ENCODE data around the gene VAC14. TPM values are rescaled to one million over a fixed set of nuclear protein-coding genes. Genes with fewer than 3 reads are reported as not detected.

VAC14 gene
- total RNA-seq, 1 donor from 2014 or later: 75.1 TPM

DNA sequence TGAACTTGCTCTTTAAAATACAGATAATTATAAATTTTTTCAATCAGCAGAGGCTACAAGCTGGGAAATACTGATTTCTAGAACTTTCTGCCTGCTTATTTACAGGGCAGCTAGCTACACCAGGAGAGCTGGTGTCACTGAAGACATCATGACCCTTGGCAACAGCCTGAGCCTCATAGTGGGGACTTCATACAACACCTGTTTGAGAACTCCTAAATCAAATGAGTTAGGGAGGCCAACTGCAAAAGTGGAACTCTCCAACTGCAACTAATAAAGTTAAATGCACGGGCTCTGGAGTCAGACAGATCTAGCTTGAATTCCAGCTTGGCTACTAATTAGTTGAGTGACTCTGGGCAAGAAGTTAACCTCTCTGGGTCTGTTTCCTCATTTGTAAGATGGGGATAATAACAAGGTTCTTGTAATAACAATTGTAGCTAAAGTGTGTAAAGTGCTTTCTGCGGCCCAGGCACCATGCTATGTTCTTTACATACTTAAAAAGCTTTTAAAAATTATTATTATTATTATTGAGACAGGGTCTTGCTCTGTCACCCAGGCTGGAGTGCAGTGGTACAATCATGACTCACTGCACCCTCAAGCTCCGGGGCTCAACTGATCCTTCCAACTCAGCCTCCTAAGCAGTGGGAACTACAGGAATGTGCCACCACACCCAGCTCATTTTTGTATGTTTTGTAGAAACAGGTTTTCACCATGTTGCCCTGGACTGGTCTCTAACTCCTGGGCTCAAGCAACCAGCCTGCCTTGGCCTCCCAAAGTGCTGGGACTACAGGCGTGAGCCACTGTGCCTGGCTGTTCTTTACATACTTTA is 33.4 kb downstream of the VAC14 start:
- Histone ChIP-seq H3K9me3 (no peaks in the 10 kb centered on the region), H3K36me3 (peaks cover 5 to 17% of the 10 kb centered on the region in 2 donors), H3K4me1 (peaks cover 0 to 5% of the 10 kb centered on the region in 2 donors), H3K27me3 (no peaks in the 10 kb centered on the region), H3K27ac (no peak overlapping the region), H3K4me3 (no peak overlapping the region)
- no peak for DNase-seq (ENCODE audit: low spot score in 2 of 2)
- intact Hi-C loops (cut with DNase I): no loop called here
- TF ChIP-seq, protein P1, sequence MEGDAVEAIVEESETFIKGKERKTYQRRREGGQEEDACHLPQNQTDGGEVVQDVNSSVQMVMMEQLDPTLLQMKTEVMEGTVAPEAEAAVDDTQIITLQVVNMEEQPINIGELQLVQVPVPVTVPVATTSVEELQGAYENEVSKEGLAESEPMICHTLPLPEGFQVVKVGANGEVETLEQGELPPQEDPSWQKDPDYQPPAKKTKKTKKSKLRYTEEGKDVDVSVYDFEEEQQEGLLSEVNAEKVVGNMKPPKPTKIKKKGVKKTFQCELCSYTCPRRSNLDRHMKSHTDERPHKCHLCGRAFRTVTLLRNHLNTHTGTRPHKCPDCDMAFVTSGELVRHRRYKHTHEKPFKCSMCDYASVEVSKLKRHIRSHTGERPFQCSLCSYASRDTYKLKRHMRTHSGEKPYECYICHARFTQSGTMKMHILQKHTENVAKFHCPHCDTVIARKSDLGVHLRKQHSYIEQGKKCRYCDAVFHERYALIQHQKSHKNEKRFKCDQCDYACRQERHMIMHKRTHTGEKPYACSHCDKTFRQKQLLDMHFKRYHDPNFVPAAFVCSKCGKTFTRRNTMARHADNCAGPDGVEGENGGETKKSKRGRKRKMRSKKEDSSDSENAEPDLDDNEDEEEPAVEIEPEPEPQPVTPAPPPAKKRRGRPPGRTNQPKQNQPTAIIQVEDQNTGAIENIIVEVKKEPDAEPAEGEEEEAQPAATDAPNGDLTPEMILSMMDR (IDR thresholded peaks at IDR 0.05): no peak

DNA sequence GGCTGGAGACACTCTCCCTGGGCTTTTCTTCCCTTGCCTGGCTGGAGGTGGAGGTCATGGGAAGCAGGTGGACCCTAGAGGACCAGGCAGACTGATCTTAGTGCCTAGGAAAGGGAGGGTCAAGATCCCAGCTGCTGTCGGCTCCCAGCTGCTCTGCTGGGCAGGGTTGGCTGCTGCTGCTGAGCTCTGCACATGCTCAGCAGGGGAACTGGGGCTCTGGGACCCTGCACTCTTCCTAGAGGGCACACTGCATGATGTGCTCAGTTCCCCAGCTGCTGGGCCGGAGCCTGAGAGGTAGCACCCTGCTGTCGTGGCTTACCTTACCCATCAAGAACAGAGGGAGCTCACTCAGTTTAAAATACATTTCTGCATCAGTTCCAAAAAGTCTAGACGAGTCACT is 34.3 kb downstream of the VAC14 start:
- TF ChIP-seq, protein P1 (IDR thresholded peaks at IDR 0.05): no peak
- Histone ChIP-seq H3K27ac (no peak overlapping the region), H3K36me3 (peaks cover 13 to 19% of the 10 kb centered on the region in 2 donors), H3K27me3 (no peaks in the 10 kb centered on the region), H3K4me1 (peaks cover 0 to 5% of the 10 kb centered on the region in 2 donors), H3K9me3 (no peaks in the 10 kb centered on the region), H3K4me3 (no peak overlapping the region)
- intact Hi-C loops (cut with DNase I): no loop called here
- DNase-seq (ENCODE audit: low spot score in 2 of 2): no peak

DNA sequence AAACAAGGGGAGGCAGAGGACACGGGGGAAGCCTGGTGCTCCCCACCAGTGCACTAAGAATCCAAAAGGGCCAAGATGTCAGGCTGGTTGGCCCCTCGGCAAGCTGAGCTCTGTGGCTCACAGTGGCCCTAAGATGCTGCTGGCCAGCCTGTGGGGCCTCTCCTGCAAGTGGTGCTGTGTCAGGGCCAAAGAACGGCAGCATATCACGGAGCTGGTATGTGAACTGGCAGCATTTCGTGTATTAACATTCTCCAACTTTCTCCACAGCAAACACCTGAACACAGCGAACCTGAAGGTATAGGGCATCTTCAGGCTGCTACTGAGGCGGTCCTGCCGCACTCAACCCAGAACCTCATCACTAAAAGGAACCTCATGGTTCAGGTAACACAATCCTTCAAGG is 34.8 kb downstream of the VAC14 start:
- Histone ChIP-seq H3K27ac (no peak overlapping the region), H3K27me3 (no peaks in the 10 kb centered on the region), H3K36me3 (peaks cover 14 to 21% of the 10 kb centered on the region in 2 donors), H3K4me1 (peaks cover 0 to 5% of the 10 kb centered on the region in 2 donors), H3K9me3 (no peaks in the 10 kb centered on the region), H3K4me3 (no peak overlapping the region)
- no peak for DNase-seq (ENCODE audit: low spot score in 2 of 2)
- intact Hi-C loops (cut with DNase I): no loop called here
- TF ChIP-seq, protein P1 (IDR thresholded peaks at IDR 0.05): no peak

DNA sequence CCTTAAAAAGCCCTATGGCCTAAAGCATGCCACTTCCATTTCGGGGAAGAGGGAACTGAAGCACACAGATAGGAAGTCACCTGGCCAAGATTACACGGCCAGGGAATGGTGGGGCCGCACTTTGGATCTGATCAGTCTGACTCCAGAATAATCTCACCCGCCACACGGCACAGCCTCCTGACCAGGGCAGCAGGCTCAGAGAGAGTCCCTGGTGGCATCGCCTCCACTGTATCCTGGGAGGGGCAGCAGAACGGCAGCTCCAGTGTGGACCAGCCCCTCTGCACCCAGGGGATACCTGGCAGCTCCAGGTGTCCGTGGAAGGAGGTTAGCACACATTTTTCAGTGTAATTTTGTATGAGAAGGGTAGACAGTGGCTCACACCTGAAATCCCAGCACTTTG is 35.5 kb downstream of the VAC14 start:
- H3K36me3 ChIP-seq: peaks cover 16 to 26% of the 10 kb centered on the region in 2 donors
- TF ChIP-seq, protein P1 (IDR thresholded peaks at IDR 0.05): no peak
- H3K27me3 ChIP-seq: no peaks in the 10 kb centered on the region
- H3K27ac ChIP-seq: no peak overlapping the region
- DNase-seq (ENCODE audit: low spot score in 2 of 2): no peak
- no peaks in the 10 kb centered on the region for H3K9me3 ChIP-seq
- peaks cover 0 to 5% of the 10 kb centered on the region in 2 donors for H3K4me1 ChIP-seq
- H3K4me3 ChIP-seq: no peak overlapping the region
- intact Hi-C loops (cut with DNase I): no loop called here

DNA sequence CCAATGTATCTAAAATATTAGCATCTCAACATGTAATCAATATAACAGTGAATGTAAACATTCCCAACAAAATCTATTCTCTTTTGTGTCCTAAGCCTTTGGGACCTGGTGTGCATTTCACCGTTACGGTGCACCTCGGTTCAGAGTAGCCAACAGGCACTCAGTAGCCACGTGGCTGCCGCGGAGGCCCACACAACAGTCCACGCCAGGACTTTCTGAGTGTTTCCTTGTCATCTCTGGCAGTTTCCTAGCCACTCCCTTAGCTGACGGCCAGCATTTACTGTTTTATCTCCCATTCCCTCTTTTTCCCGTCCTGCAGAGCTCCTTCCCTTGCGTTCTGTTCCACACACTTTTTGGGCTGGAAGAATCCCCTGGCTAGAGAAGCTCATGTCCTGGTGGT is 36.3 kb downstream of the VAC14 start:
- Histone ChIP-seq H3K4me3 (no peak overlapping the region), H3K27me3 (no peaks in the 10 kb centered on the region), H3K9me3 (no peaks in the 10 kb centered on the region), H3K27ac (no peak overlapping the region), H3K36me3 (peaks cover 16 to 33% of the 10 kb centered on the region in 2 donors), H3K4me1 (peaks cover 0 to 5% of the 10 kb centered on the region in 2 donors)
- TF ChIP-seq, protein P1 (IDR thresholded peaks at IDR 0.05): no peak
- DNase-seq (ENCODE audit: low spot score in 2 of 2): no peak
- intact Hi-C loops (cut with DNase I): no loop called here

All from ascending aorta (tissue), 2 donors.